HepG2 (cell line): ENCODE results near the gene JMJD7. TPM values are rescaled to one million over a fixed set of nuclear protein-coding genes. Genes with fewer than 3 reads are reported as not detected.

Source experiments
- CAMTA2 ChIP-seq: sonication (generic); formaldehyde crosslinking; IDR thresholded peaks from 2 replicates; pipeline ENCODE4 v1.4.0; 2020; ENCODE audit warnings: mild to moderate bottlenecking, missing genetic modification reagents, borderline replicate concordance
- CCAR2 ChIP-seq: fragments of 200-400 bp; formaldehyde crosslinking; optimal IDR thresholded peaks from 2 replicates; pipeline ENCODE3; 2018; ENCODE audit warnings: low read depth, mild to moderate bottlenecking, low read length, moderate library complexity
- HNRNPK ChIP-seq: fragments of 200-400 bp; formaldehyde crosslinking; IDR thresholded peaks from 2 replicates; pipeline ENCODE4 v1.6.1; 2018; ENCODE audit warnings: low read length, low read depth, moderate library complexity, mild to moderate bottlenecking; ENCODE audit not compliant: poor library complexity, severe bottlenecking
- KLF11 ChIP-seq: IDR thresholded peaks from 2 replicates; pipeline ENCODE4 v1.6.1; 2016; ENCODE audit warnings: missing compliant biosample characterization
- KLF13 ChIP-seq: sonication (generic); formaldehyde crosslinking; IDR thresholded peaks from 2 replicates; pipeline ENCODE4 v1.4.0; 2020; ENCODE audit warnings: mild to moderate bottlenecking, missing genetic modification reagents
- MZF1 ChIP-seq: sonication (generic); formaldehyde crosslinking; IDR thresholded peaks from 2 replicates; pipeline ENCODE4 v1.8.1; 2023; ENCODE audit warnings: mild to moderate bottlenecking, missing genetic modification reagents, borderline replicate concordance
- NPAS2 ChIP-seq: sonication (generic); formaldehyde crosslinking; IDR thresholded peaks from 2 replicates; pipeline ENCODE4 v1.8.0; 2022; ENCODE audit warnings: mild to moderate bottlenecking, missing genetic modification reagents, borderline replicate concordance
- PHF21A ChIP-seq: sonication (generic); formaldehyde crosslinking; IDR thresholded peaks from 2 replicates; pipeline ENCODE4 v1.5.0; 2020; ENCODE audit warnings: mild to moderate bottlenecking, missing genetic modification reagents
- RBM39 ChIP-seq: fragments of 200-400 bp; formaldehyde crosslinking; IDR thresholded peaks from one replicate; pipeline ENCODE4 v1.6.1; 2018; ENCODE audit warnings: antibody characterized with exemption, mild to moderate bottlenecking, low read depth, low read length; ENCODE audit not compliant: poor library complexity, severe bottlenecking
- RFXAP ChIP-seq: sonication (generic); formaldehyde crosslinking; IDR thresholded peaks from 2 replicates; pipeline ENCODE4 v1.4.0; 2020; ENCODE audit warnings: missing genetic modification reagents, borderline replicate concordance
- SMC3 ChIP-seq: IDR thresholded peaks from 2 replicates; pipeline ENCODE4 v1.6.1; 2011; ENCODE audit warnings: low read length, improper control_type of control experiment
- ZBTB21 ChIP-seq: sonication (generic); formaldehyde crosslinking; IDR thresholded peaks from 2 replicates; pipeline ENCODE4 v1.4.0; 2020; ENCODE audit warnings: missing genetic modification reagents
- ZKSCAN1 ChIP-seq: fragments of 150-350 bp; IDR thresholded peaks from 2 replicates; pipeline ENCODE4 v1.6.1; 2014; ENCODE audit warnings: low read length
- ZNF44 ChIP-seq: sonication (generic); formaldehyde crosslinking; IDR thresholded peaks from 2 replicates; pipeline ENCODE4 v1.5.1; 2020; ENCODE audit warnings: mild to moderate bottlenecking, missing genetic modification reagents
- ZNF782 ChIP-seq: sonication (generic); formaldehyde crosslinking; IDR thresholded peaks from 2 replicates; pipeline ENCODE4 v1.4.0; 2020; ENCODE audit warnings: missing genetic modification reagents, mild to moderate bottlenecking, borderline replicate concordance
- ZNF850 ChIP-seq: sonication (generic); formaldehyde crosslinking; conservative IDR thresholded peaks from 2 replicates; pipeline ENCODE4 v1.9.0; 2021; ENCODE audit warnings: mild to moderate bottlenecking, missing genetic modification reagents
- ZSCAN29 ChIP-seq: sonication (generic); formaldehyde crosslinking; conservative IDR thresholded peaks from 2 replicates; pipeline ENCODE4 v1.4.0; 2020; ENCODE audit warnings: mild to moderate bottlenecking, missing genetic modification reagents
- polyA plus RNA-seq, 8 experiments: library from polyadenylated mRNA; depleted of rRNA in 3 of 8; stranded (reverse) in 7 of 8; unstranded in 1 of 8; fragments of >200 nt; fragmentation: Illumina TruSeq in 4 of 8; extraction: Trizol in 4 of 8; gene quantifications; 2 replicates each; pipeline versions ENCODE4 v1.2.1 to v1.2.3, GENCODE V29; 2011 to 2016; ENCODE audit warnings: low read depth in 4 of 8, missing spikeins in 1 of 8, mixed read lengths in 1 of 8; ENCODE audit not compliant: insufficient read depth in 1 of 8
- total RNA-seq, 5 experiments: library from RNA; depleted of rRNA; stranded (reverse); fragments of >200 nt; fragmentation: Illumina TruSeq; extraction: Trizol; gene quantifications; 2 replicates each; pipeline ENCODE4 v1.2.3, GENCODE V29; 2016; ENCODE audit warnings: low read depth in 1 of 5
- TF ChIP-seq, protein P1 (sequence below): sonication (generic); formaldehyde crosslinking; IDR thresholded peaks from 2 replicates; pipeline ENCODE4 v1.5.1; 2020; ENCODE audit warnings: mild to moderate bottlenecking, missing genetic modification reagents, moderate library complexity
- TF ChIP-seq, protein P2 (sequence below): sonication (generic); formaldehyde crosslinking; IDR thresholded peaks from 2 replicates; pipeline ENCODE4 v1.9.0; 2021; ENCODE audit warnings: missing genetic modification reagents, borderline replicate concordance
- TF ChIP-seq, protein P3 (sequence below): sonication (generic); formaldehyde crosslinking; IDR thresholded peaks from 2 replicates; pipeline ENCODE4 v1.4.0; 2020; ENCODE audit warnings: missing genetic modification reagents
- TF ChIP-seq, protein P4 (sequence below): sonication (generic); formaldehyde crosslinking; conservative IDR thresholded peaks from 2 replicates; pipeline ENCODE4 v1.4.0; 2020; ENCODE audit warnings: missing genetic modification reagents
- TF ChIP-seq, protein P5 (sequence below): sonication (generic); formaldehyde crosslinking; IDR thresholded peaks from 2 replicates; pipeline ENCODE4 v1.4.0; 2020; ENCODE audit warnings: mild to moderate bottlenecking, missing genetic modification reagents

JMJD7 gene
- total and polyA plus RNA-seq, 2 of the 13 experiments (the other 11 are each of a cell fraction or from before 2014, with no cell fraction given), result 6.4 to 7.1 TPM

DNA sequence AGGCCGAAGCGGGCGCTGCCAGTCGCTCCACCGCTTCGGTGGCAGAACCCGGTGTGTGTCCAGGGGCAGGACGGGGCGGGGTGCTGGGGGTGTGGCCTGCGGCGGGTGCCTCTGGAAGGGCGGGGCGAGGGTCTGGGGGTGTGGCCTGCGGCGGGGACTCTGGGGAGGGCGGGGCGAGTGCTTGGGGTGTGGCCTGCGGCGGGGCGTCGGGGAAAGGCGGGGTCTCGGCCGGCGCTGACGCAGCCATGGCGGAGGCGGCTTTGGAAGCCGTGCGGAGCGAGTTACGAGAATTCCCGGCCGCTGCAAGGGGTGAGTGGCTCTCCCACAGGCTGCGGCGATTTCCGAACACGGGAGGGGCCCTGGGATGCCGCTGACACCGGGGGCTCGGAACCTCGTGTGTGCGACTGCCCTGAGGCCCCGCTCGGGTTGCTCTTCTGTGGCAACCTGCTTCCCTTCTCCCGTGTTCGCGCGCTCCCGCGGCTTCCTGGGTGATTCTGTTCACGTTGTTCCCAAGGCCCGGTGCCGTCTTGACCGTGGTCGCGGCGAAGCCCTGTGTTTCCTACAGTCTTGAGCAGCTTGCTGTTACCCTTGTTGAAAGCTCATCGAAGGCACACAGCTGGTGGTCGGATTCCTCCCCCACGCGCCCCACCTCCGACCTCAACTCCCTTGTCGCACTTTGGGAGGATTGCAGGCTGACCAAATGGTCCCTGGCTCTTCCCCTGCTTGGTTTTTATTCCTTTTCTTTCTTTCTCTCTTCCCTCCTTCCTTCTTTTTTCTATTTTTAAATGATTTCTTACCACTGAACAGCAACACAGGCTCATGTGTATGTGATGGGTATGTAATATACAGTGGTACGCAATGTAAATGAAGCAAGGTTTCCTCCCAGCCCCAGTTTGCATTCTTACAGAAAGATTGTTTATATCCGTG lies at the start of gene JMJD7 (continued):
- TF ChIP-seq, protein P1, sequence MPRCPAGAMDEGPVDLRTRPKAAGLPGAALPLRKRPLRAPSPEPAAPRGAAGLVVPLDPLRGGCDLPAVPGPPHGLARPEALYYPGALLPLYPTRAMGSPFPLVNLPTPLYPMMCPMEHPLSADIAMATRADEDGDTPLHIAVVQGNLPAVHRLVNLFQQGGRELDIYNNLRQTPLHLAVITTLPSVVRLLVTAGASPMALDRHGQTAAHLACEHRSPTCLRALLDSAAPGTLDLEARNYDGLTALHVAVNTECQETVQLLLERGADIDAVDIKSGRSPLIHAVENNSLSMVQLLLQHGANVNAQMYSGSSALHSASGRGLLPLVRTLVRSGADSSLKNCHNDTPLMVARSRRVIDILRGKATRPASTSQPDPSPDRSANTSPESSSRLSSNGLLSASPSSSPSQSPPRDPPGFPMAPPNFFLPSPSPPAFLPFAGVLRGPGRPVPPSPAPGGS (CRISPR knock-in tag), result no peak
- TF ChIP-seq KLF11 (CRISPR knock-in tag) (no peak), KLF13 (CRISPR knock-in tag) (0 out of 2 replicates have a peak, but pooled peaks have one; percentile 28), RFXAP (CRISPR knock-in tag) (no peak), SMC3 (no peak), ZSCAN29 (CRISPR knock-in tag) (no peak), MZF1 (CRISPR knock-in tag) (no peak), ZKSCAN1 (no peak), ZNF782 (CRISPR knock-in tag) (no peak), NPAS2 (no peak), CCAR2 (no peak), HNRNPK (peak; percentile 90), ZNF850 (CRISPR knock-in tag) (no peak), CAMTA2 (CRISPR knock-in tag) (no peak; the same call in 1 of the 2 replicates), ZBTB21 (CRISPR knock-in tag) (no peak), RBM39 (no peak), PHF21A (no peak), ZNF44 (no peak)
- TF ChIP-seq, protein P2, sequence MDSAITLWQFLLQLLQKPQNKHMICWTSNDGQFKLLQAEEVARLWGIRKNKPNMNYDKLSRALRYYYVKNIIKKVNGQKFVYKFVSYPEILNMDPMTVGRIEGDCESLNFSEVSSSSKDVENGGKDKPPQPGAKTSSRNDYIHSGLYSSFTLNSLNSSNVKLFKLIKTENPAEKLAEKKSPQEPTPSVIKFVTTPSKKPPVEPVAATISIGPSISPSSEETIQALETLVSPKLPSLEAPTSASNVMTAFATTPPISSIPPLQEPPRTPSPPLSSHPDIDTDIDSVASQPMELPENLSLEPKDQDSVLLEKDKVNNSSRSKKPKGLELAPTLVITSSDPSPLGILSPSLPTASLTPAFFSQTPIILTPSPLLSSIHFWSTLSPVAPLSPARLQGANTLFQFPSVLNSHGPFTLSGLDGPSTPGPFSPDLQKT, result no peak
- TF ChIP-seq, protein P3, sequence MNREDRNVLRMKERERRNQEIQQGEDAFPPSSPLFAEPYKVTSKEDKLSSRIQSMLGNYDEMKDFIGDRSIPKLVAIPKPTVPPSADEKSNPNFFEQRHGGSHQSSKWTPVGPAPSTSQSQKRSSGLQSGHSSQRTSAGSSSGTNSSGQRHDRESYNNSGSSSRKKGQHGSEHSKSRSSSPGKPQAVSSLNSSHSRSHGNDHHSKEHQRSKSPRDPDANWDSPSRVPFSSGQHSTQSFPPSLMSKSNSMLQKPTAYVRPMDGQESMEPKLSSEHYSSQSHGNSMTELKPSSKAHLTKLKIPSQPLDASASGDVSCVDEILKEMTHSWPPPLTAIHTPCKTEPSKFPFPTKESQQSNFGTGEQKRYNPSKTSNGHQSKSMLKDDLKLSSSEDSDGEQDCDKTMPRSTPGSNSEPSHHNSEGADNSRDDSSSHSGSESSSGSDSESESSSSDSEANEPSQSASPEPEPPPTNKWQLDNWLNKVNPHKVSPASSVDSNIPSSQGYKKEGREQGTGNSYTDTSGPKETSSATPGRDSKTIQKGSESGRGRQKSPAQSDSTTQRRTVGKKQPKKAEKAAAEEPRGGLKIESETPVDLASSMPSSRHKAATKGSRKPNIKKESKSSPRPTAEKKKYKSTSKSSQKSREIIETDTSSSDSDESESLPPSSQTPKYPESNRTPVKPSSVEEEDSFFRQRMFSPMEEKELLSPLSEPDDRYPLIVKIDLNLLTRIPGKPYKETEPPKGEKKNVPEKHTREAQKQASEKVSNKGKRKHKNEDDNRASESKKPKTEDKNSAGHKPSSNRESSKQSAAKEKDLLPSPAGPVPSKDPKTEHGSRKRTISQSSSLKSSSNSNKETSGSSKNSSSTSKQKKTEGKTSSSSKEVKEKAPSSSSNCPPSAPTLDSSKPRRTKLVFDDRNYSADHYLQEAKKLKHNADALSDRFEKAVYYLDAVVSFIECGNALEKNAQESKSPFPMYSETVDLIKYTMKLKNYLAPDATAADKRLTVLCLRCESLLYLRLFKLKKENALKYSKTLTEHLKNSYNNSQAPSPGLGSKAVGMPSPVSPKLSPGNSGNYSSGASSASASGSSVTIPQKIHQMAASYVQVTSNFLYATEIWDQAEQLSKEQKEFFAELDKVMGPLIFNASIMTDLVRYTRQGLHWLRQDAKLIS (CRISPR knock-in tag), result no peak
- TF ChIP-seq, protein P4, sequence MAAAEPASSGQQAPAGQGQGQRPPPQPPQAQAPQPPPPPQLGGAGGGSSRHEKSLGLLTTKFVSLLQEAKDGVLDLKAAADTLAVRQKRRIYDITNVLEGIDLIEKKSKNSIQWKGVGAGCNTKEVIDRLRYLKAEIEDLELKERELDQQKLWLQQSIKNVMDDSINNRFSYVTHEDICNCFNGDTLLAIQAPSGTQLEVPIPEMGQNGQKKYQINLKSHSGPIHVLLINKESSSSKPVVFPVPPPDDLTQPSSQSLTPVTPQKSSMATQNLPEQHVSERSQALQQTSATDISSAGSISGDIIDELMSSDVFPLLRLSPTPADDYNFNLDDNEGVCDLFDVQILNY, result no peak; the same call in 1 of the 2 replicates
- TF ChIP-seq, protein P5, sequence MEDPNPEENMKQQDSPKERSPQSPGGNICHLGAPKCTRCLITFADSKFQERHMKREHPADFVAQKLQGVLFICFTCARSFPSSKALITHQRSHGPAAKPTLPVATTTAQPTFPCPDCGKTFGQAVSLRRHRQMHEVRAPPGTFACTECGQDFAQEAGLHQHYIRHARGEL (CRISPR knock-in tag), result no peak
